PC-3 (cell line): ENCODE results near the gene ETNK2. TPM values are rescaled to one million over a fixed set of nuclear protein-coding genes. Genes with fewer than 3 reads are reported as not detected.

Source experiments
- ATAC-seq: fragments of 200-7000 bp; cut with Tn5 transposase; 2 replicates; pipeline ENCODE4 v1.9.1; 2020; ENCODE audit warnings: mild to moderate bottlenecking, moderate library complexity
- BruUV-seq: library from RNA; stranded (reverse); fragments of 400-500 nt; replicated peaks from 2 replicates; lab custom pipeline; 2021; lab: Mats Ljungman, UMichigan
- CTCF ChIA-PET: fragments of 300-600 bp; sonication (Branson Sonifier 250); formaldehyde crosslinking; loops from one replicate; lab custom pipeline; 2022; ENCODE audit warnings: antibody characterized with exemption; lab: Charles Lee
- POLR2A ChIA-PET: fragments of 300-600 bp; sonication (Branson Sonifier 250); formaldehyde crosslinking; loops from one replicate; lab custom pipeline; 2022; ENCODE audit warnings: antibody characterized with exemption; ENCODE audit not compliant: unreplicated experiment; lab: Charles Lee
- DNase-seq: peaks from one replicate; pipeline ENCODE4 v3.0.0-alpha.2; 2015
- H2AFZ ChIP-seq: fragments of 300-600 bp; sonication (generic); 2 replicates; pipeline ENCODE4 v1.6.0; 2016; ENCODE audit warnings: antibody characterized with exemption, low read length
- H3F3A ChIP-seq: fragments of 300-600 bp; sonication (generic); one replicate; pipeline ENCODE4 v1.6.0; 2017; ENCODE audit warnings: antibody characterized with exemption, low read length, control low read depth, mild to moderate bottlenecking; ENCODE audit not compliant: unreplicated experiment
- H3K27ac ChIP-seq: fragments of 300-600 bp; sonication (generic); 2 replicates; pipeline ENCODE4 v1.5.1; 2016; ENCODE audit warnings: mild to moderate bottlenecking, low read length
- H3K27me3 ChIP-seq: fragments of 300-600 bp; sonication (generic); 2 replicates; pipeline ENCODE4 v1.6.1; 2016; ENCODE audit warnings: low read length, mixed read lengths
- H3K36me3 ChIP-seq: fragments of 300-600 bp; sonication (generic); 2 replicates; pipeline ENCODE4 v1.6.1; 2016; ENCODE audit warnings: low read depth, mixed run types, low read length, mixed read lengths
- H3K4me1 ChIP-seq: fragments of 300-600 bp; sonication (generic); 2 replicates; pipeline ENCODE4 v1.5.1; 2016; ENCODE audit warnings: low read length; ENCODE audit not compliant: insufficient read depth
- H3K4me2 ChIP-seq: fragments of 300-600 bp; sonication (generic); 2 replicates; pipeline ENCODE4 v1.6.0; 2016; ENCODE audit warnings: low read length
- H3K4me3 ChIP-seq: fragments of 300-600 bp; sonication (generic); 2 replicates; pipeline ENCODE4 v1.5.1; 2016; ENCODE audit warnings: mild to moderate bottlenecking, low read length, mixed read lengths
- H3K79me2 ChIP-seq: fragments of 300-600 bp; sonication (generic); 2 replicates; pipeline ENCODE4 v1.6.1; 2017; ENCODE audit warnings: low read length, mixed read lengths
- H3K9ac ChIP-seq: fragments of 300-600 bp; sonication (generic); 2 replicates; pipeline ENCODE4 v1.6.0; 2016; ENCODE audit warnings: mild to moderate bottlenecking, low read length
- H3K9me2 ChIP-seq: fragments of 300-600 bp; sonication (generic); replicated peaks from 2 replicates; pipeline ENCODE4 v1.6.1; 2016; ENCODE audit warnings: mixed run types, low read length, mixed read lengths
- H3K9me3 ChIP-seq: fragments of 300-600 bp; sonication (generic); 2 replicates; pipeline ENCODE4 v1.6.1; 2016; ENCODE audit warnings: low read length, mixed read lengths
- H4K20me1 ChIP-seq: fragments of 300-600 bp; sonication (generic); 2 replicates; pipeline ENCODE4 v1.6.1; 2016; ENCODE audit warnings: low read length, mixed read lengths
- CTCF ChIP-seq: fragments of 300-600 bp; sonication (generic); conservative IDR thresholded peaks from 2 replicates; pipeline ENCODE4 v1.5.1; 2017; ENCODE audit warnings: antibody characterized with exemption, low read depth, mild to moderate bottlenecking, low read length
- EZH2 ChIP-seq: fragments of 300-600 bp; sonication (generic); IDR thresholded peaks from one replicate; pipeline ENCODE4 v1.6.1; 2017; ENCODE audit warnings: antibody characterized with exemption, mild to moderate bottlenecking, low read length; ENCODE audit not compliant: unreplicated experiment
- EZH2phosphoT487 ChIP-seq: fragments of 300-600 bp; sonication (generic); IDR thresholded peaks from 2 replicates; pipeline ENCODE4 v1.6.1; 2018; ENCODE audit warnings: mild to moderate bottlenecking, antibody characterized with exemption, low read length, borderline replicate concordance
- intact Hi-C: fragments of 100-400 bp; cut with micrococcal nuclease; formaldehyde crosslinking; loops from 2 replicates; pipeline ENCODE4 v1.9.0; 2023
- total RNA-seq: library from RNA; depleted of rRNA; stranded (reverse); fragments of >200 nt; gene quantifications from 2 replicates; pipeline ENCODE4 v1.2.3, GENCODE V29; 2014

The ETNK2 gene
- total RNA-seq, 1 experiment from 2014 or later, result 37.1 TPM

GRCh38 chr1:204108312-204109141, 43.3 kb downstream of the ETNK2 start:
- Histone ChIP-seq H3K9ac (no peak overlapping the region), H3K9me3 (no peaks in the 10 kb centered on the region), H3K4me2 (no peak overlapping the region), H2AFZ (no peak overlapping the region), H3K9me2 (no peaks in the 10 kb centered on the region), H3K36me3 (peaks cover 4% of the 10 kb centered on the region; the same call in 1 of the 2 replicates), H3K79me2 (peaks cover 93% of the 10 kb centered on the region), H3K4me3 (no peak overlapping the region), H4K20me1 (peaks cover 8% of the 10 kb centered on the region; the same call in 1 of the 2 replicates), H3K27ac (no peak overlapping the region), H3K4me1 (peaks cover 36% of the 10 kb centered on the region), H3F3A (peaks cover 5% of the 10 kb centered on the region), H3K27me3 (no peaks in the 10 kb centered on the region)
- intact Hi-C loops, result no loop called here
- BruUV-seq, result no TSS peak
- CTCF ChIA-PET, result no interaction called here
- ATAC-seq, result no peak
- POLR2A ChIA-PET, result no interaction called here
- TF ChIP-seq CTCF, result no peak
- TF ChIP-seq EZH2phosphoT487, result no peak
- no peak for TF ChIP-seq EZH2
- no peak for DNase-seq

GRCh38 chr1:204107892-204108291, 44.0 kb downstream of the ETNK2 start:
- POLR2A ChIA-PET, result no interaction called here
- no peak overlapping the region for H3K27ac ChIP-seq

More at GRCh38 chr1:204107892-204108291, 44.0 kb downstream of the ETNK2 start:
- no peak for TF ChIP-seq CTCF
- no peak for TF ChIP-seq EZH2phosphoT487
- TF ChIP-seq EZH2, result no peak
- CTCF ChIA-PET, result no interaction called here
- Histone ChIP-seq H3K79me2 (peaks cover 91% of the 10 kb centered on the region), H3K4me1 (peaks cover 42% of the 10 kb centered on the region), H2AFZ (no peak overlapping the region), H3K27me3 (no peaks in the 10 kb centered on the region), H3F3A (peaks cover 10% of the 10 kb centered on the region), H3K9me3 (no peaks in the 10 kb centered on the region), H3K4me3 (no peak overlapping the region), H3K4me2 (no peak overlapping the region), H4K20me1 (peaks cover 8% of the 10 kb centered on the region; the same call in 1 of the 2 replicates), H3K9me2 (no peaks in the 10 kb centered on the region), H3K9ac (no peak overlapping the region), H3K36me3 (0 out of 2 replicates have a peak, but pooled peaks cover 2% of the 10 kb centered on the region)
- ATAC-seq (no peak), DNase-seq (no peak)
- BruUV-seq, result no TSS peak
- intact Hi-C loops, result no loop called here
